NB4 (cell line): Measurements from ENCODE around the gene CADPS.

Experiments
- DNase-seq: peaks from one replicate; pipeline ENCODE4 v3.0.0; 2010; ENCODE audit warnings: low read depth
- H3K4me3 ChIP-seq: one replicate; pipeline ENCODE4 v1.5.1; 2011; ENCODE audit warnings: mild to moderate bottlenecking, low read depth, low read length, moderate library complexity
- CTCF ChIP-seq: IDR thresholded peaks from one replicate; pipeline ENCODE4 v1.5.1; 2012; ENCODE audit warnings: low read depth, low read length
- MAX ChIP-seq: IDR thresholded peaks from 2 replicates; pipeline ENCODE4 v1.6.1; 2011; ENCODE audit warnings: low read depth, low read length
- MYC ChIP-seq: IDR thresholded peaks from 2 replicates; pipeline ENCODE4 v1.6.1; 2011; ENCODE audit warnings: low read depth, low read length
- POLR2A ChIP-seq: IDR thresholded peaks from 2 replicates; pipeline ENCODE4 v1.6.1; 2011; ENCODE audit warnings: mild to moderate bottlenecking; ENCODE audit not compliant: insufficient read length; ENCODE audit errors: extremely low read depth

The CADPS gene

GRCh38 chr3:62688050-62688449 lies 187.2 kb downstream of the CADPS start:
- H3K4me3 ChIP-seq = no peak overlapping the region
- DNase-seq = no peak
- no peak for TF ChIP-seq MYC
- no peak for TF ChIP-seq MAX
- TF ChIP-seq CTCF = no peak
- TF ChIP-seq POLR2A = no peak

- no peak overlapping the region for H3K4me3 ChIP-seq
- DNase-seq = no peak
- TF ChIP-seq MAX (no peak), MYC (no peak)
Measured at GRCh38 chr3:62686503-62687294, 188.5 kb downstream of the CADPS start.

GRCh38 chr3:62682826-62683225 lies 192.4 kb downstream of the CADPS start:
- no peak for DNase-seq
- TF ChIP-seq POLR2A = no peak
- no peak for TF ChIP-seq MYC
- TF ChIP-seq MAX = no peak
- no peak for TF ChIP-seq CTCF
- no peak overlapping the region for H3K4me3 ChIP-seq

- no peak for DNase-seq
- TF ChIP-seq POLR2A (no peak), MAX (no peak), MYC (no peak), CTCF (no peak)
- no peak overlapping the region for H3K4me3 ChIP-seq
Measured at GRCh38 chr3:62679988-62680387, 195.2 kb downstream of the CADPS start.

- no peak for DNase-seq
- no peak overlapping the region for H3K4me3 ChIP-seq
- TF ChIP-seq CTCF (no peak), MYC (no peak), POLR2A (no peak), MAX (no peak)
Measured at GRCh38 chr3:62678841-62679240, 196.4 kb downstream of the CADPS start.

- no peak for TF ChIP-seq POLR2A
- TF ChIP-seq MYC = no peak
- TF ChIP-seq MAX = no peak
- no peak for TF ChIP-seq CTCF
- no peak overlapping the region for H3K4me3 ChIP-seq
Measured at GRCh38 chr3:62677926-62678325, 197.3 kb downstream of the CADPS start.

More at GRCh38 chr3:62677926-62678325, 197.3 kb downstream of the CADPS start:
- no peak for DNase-seq
